SK-N-SH (cell line): ENCODE data around the gene SPRED1. TPM values are rescaled to one million over a fixed set of nuclear protein-coding genes. Genes with fewer than 3 reads are reported as not detected.

ENCODE experiments used
- CTCF ChIA-PET: fragments of 300-600, 350-600 bp; formaldehyde crosslinking; extraction: SDS; loops from one replicate; lab custom pipeline; 2021; lab: Yijun Ruan, JAX
- POLR2A ChIA-PET: fragments of 350-600 bp; sonication (Branson Sonifier 250); formaldehyde crosslinking; extraction: SDS; loops from one replicate; lab custom pipeline; 2020; ENCODE audit warnings: antibody characterized with exemption, inconsistent platforms; lab: Yijun Ruan, JAX
- DNase-seq: peaks from one replicate; pipeline ENCODE4 v3.0.0; 2012
- H2AFZ ChIP-seq: fragments of 200-600 bp; sonication (generic); 2 replicates; pipeline ENCODE4 v1.8.1; 2016; ENCODE audit warnings: antibody characterized with exemption, mild to moderate bottlenecking, low read depth
- H3F3A ChIP-seq: fragments of 200-600 bp; sonication (generic); replicated peaks from 2 replicates; pipeline ENCODE3; 2016; ENCODE audit warnings: antibody characterized with exemption, mild to moderate bottlenecking; ENCODE audit not compliant: insufficient read depth
- H3K27ac ChIP-seq, 2 experiments: fragments of 200-500 bp in 1 of 2; fragments of 200-600 bp in 1 of 2; sonication (Bioruptor generic) in 1 of 2; sonication (generic), shearing (Covaris generic) in 1 of 2; 2 replicates each; pipeline versions ENCODE4 v1.5.1 to v1.6.1; 2014 to 2016; ENCODE audit warnings: low read depth in 2 of 2, inconsistent platforms in 1 of 2, low read length in 1 of 2, mild to moderate bottlenecking in 1 of 2, mixed read lengths in 1 of 2
- H3K27me3 ChIP-seq: fragments of 200-600 bp; sonication (generic), shearing (Covaris generic); 2 replicates; pipeline ENCODE4 v1.6.1; 2016; ENCODE audit warnings: mixed run types; ENCODE audit not compliant: insufficient read depth
- H3K36me3 ChIP-seq, 2 experiments: fragments of 200-500 bp in 1 of 2; fragments of 200-600 bp in 1 of 2; sonication (Bioruptor generic) in 1 of 2; sonication (generic) in 1 of 2; replicated peaks in 1 of 2; 2 replicates each; pipeline versions ENCODE3 to v1.5.1; 2014 to 2016; ENCODE audit warnings: low read length in 1 of 2, mild to moderate bottlenecking in 1 of 2; ENCODE audit not compliant: insufficient read depth in 2 of 2, control insufficient read depth in 1 of 2
- H3K4me1 ChIP-seq, 2 experiments: fragments of 200-500 bp in 1 of 2; fragments of 200-600 bp in 1 of 2; sonication (Bioruptor generic) in 1 of 2; sonication (generic), shearing (Covaris generic) in 1 of 2; 2 replicates each; pipeline versions ENCODE4 v1.5.1 to v1.6.1; 2014 to 2016; ENCODE audit warnings: low read depth in 1 of 2, low read length in 1 of 2, mixed run types in 1 of 2; ENCODE audit not compliant: insufficient read depth in 2 of 2, control insufficient read depth in 1 of 2
- H3K4me2 ChIP-seq: fragments of 200-600 bp; sonication (generic), shearing (Covaris generic); 2 replicates; pipeline ENCODE4 v1.6.1; 2017; ENCODE audit warnings: mixed run types
- H3K4me3 ChIP-seq, 2 experiments: fragments of 200-500 bp in 1 of 2; fragments of 200-600 bp in 1 of 2; sonication (Bioruptor generic) in 1 of 2; sonication (generic), shearing (Covaris generic) in 1 of 2; 2 replicates each; pipeline versions ENCODE4 v1.5.1 to v1.8.1; 2014 to 2016; ENCODE audit warnings: low read depth in 2 of 2, inconsistent platforms in 1 of 2, low read length in 1 of 2, mild to moderate bottlenecking in 1 of 2, mixed read lengths in 1 of 2, moderate library complexity in 1 of 2
- H3K79me2 ChIP-seq: fragments of 200-600 bp; sonication (generic); 2 replicates; pipeline ENCODE4 v1.8.1; 2017; ENCODE audit warnings: mild to moderate bottlenecking; ENCODE audit not compliant: insufficient read depth
- H3K9ac ChIP-seq: fragments of 200-600 bp; sonication (generic); 2 replicates; pipeline ENCODE4 v1.6.1; 2017; ENCODE audit warnings: mixed run types
- H3K9me2 ChIP-seq: fragments of 200-600 bp; sonication (generic); 2 replicates; pipeline ENCODE4 v1.6.1; 2017; ENCODE audit warnings: mixed run types
- H3K9me3 ChIP-seq: fragments of 200-600 bp; sonication (generic); 2 replicates; pipeline ENCODE4 v1.6.1; 2017; ENCODE audit warnings: mixed run types, mild to moderate bottlenecking, moderate library complexity
- H4K20me1 ChIP-seq: fragments of 200-600 bp; sonication (generic); 2 replicates; pipeline ENCODE4 v1.6.1; 2017; ENCODE audit warnings: mild to moderate bottlenecking, mixed run types; ENCODE audit not compliant: insufficient read depth
- CTCF ChIP-seq: fragments of 200-600 bp; sonication (generic); IDR thresholded peaks from 2 replicates; pipeline ENCODE4 v1.6.1; 2017; ENCODE audit warnings: antibody characterized with exemption, mild to moderate bottlenecking, moderate library complexity
- FOXJ3 ChIP-seq: sonication (generic); formaldehyde crosslinking; IDR thresholded peaks from 2 replicates; pipeline ENCODE4 v1.5.1; 2020; ENCODE audit warnings: mild to moderate bottlenecking, missing genetic modification reagents
- GATA2 ChIP-seq: sonication (generic); formaldehyde crosslinking; IDR thresholded peaks from 2 replicates; pipeline ENCODE4 v1.5.0; 2020; ENCODE audit warnings: mild to moderate bottlenecking, missing genetic modification reagents
- IRF3 ChIP-seq: fragments of 150-350 bp; IDR thresholded peaks from 2 replicates; pipeline ENCODE4 v1.6.1; 2016; ENCODE audit warnings: mild to moderate bottlenecking, low read depth, low read length
- MAX ChIP-seq: IDR thresholded peaks from 2 replicates; pipeline ENCODE4 v1.4.0; 2012; ENCODE audit warnings: low read depth
- NFIC ChIP-seq: IDR thresholded peaks from 2 replicates; pipeline ENCODE4 v1.4.0; 2012; ENCODE audit warnings: borderline replicate concordance
- REST ChIP-seq: IDR thresholded peaks from 2 replicates; pipeline ENCODE4 v1.6.1; 2012; ENCODE audit warnings: mild to moderate bottlenecking, low read depth, low read length, moderate library complexity
- RXRA ChIP-seq: IDR thresholded peaks from 2 replicates; pipeline ENCODE4 v1.4.0; 2012; ENCODE audit warnings: low read depth, mild to moderate bottlenecking, borderline replicate concordance
- SIN3A ChIP-seq: IDR thresholded peaks from 2 replicates; pipeline ENCODE4 v1.6.1; 2012; ENCODE audit warnings: low read depth, mild to moderate bottlenecking, low read length, moderate library complexity, borderline replicate concordance
- TCF12 ChIP-seq: IDR thresholded peaks from 2 replicates; pipeline ENCODE4 v1.4.0; 2012
- USF1 ChIP-seq: IDR thresholded peaks from 2 replicates; pipeline ENCODE4 v1.4.0; 2012; ENCODE audit warnings: low read depth, borderline replicate concordance
- YY1 ChIP-seq: IDR thresholded peaks from 2 replicates; pipeline ENCODE4 v1.4.0; 2012; ENCODE audit warnings: low read depth, mild to moderate bottlenecking
- ZBTB33 ChIP-seq: IDR thresholded peaks from 2 replicates; pipeline ENCODE4 v1.4.0; 2012; ENCODE audit warnings: low read depth, borderline replicate concordance
- WGBS: methylation state at CpG from one replicate; pipeline ENCODE4 v1.1.6; 2017; ENCODE audit warnings: low lambda C conversion rate; 5-methylcytosine and 5-hydroxymethylcytosine counted together
- polyA plus RNA-seq, 3 experiments: library from polyadenylated mRNA; depleted of rRNA; stranded (reverse); fragments of >200 nt; gene quantifications; 2 replicates each; pipeline ENCODE4 v1.2.3, GENCODE V29; 2012

Gene SPRED1
- polyA plus RNA-seq, 1 of the 3 experiments (the other 2 are of a cell fraction) = 4.4 TPM

- no peak for TF ChIP-seq REST
- no peak for TF ChIP-seq ZBTB33
- no peak for TF ChIP-seq FOXJ3 (CRISPR knock-in tag)
- no peak for TF ChIP-seq USF1
Observed at GRCh38 chr15:38320866-38321265, 68.2 kb downstream of the SPRED1 start (continued).

GRCh38 chr15:38323895-38324294, 71.3 kb downstream of the SPRED1 start:
- ChIA-PET CTCF (interaction anchor here (1.2 to 2.1 kb wide), 2 partner anchors 73 to 328 kb away, joined by 4 to 6 read pairs; no protein-coding TSS in a partner anchor), POLR2A (no interaction called here)
- Histone ChIP-seq H3K4me1 (peaks cover 0 to 5% of the 10 kb centered on the region in 2 experiments; a peak in 2 of 4 replicates), H4K20me1 (peaks cover 18% of the 10 kb centered on the region), H2AFZ (no peak overlapping the region), H3K9me2 (no peaks in the 10 kb centered on the region), H3K79me2 (peaks cover 69% of the 10 kb centered on the region), H3K4me3 (no peak overlapping the region), H3F3A (peaks cover 5% of the 10 kb centered on the region), H3K9ac (no peak overlapping the region), H3K36me3 (peaks cover 45 to 71% of the 10 kb centered on the region in 2 experiments), H3K27ac (no peak overlapping the region; a peak in 1 of 4 replicates), H3K9me3 (no peaks in the 10 kb centered on the region), H3K4me2 (no peak overlapping the region), H3K27me3 (no peaks in the 10 kb centered on the region)
- WGBS = 95% methylated on average over 4 of the region's 4 CpGs
- no peak for DNase-seq
- TF ChIP-seq IRF3 = no peak
- no peak for TF ChIP-seq GATA2
- TF ChIP-seq TCF12 = no peak
- TF ChIP-seq MAX = no peak
- no peak for TF ChIP-seq CTCF
- no peak for TF ChIP-seq RXRA
- no peak for TF ChIP-seq REST
- TF ChIP-seq NFIC = no peak
- no peak for TF ChIP-seq USF1
- TF ChIP-seq YY1 = no peak
- TF ChIP-seq SIN3A = no peak
